ENCODE data around the gene CACNG5.

DNA sequence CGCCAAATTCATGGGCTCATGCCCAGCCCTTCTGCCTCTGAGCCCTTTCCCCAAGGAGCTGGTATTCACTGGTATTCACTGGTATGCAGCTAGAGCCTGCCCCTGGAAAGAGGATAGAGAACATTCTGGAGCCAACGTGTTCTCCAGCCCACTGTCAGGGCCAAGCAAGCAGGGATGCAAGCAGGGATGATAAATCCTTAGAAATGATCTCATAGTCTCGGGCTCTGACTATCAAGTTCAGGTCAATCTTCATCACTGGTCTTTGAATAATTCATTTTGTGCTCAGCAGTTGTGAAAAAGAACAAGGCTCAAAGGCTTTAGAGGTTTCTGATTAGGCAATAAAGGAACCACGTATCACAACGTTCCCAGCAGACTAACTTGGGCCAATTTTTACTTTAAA, 57.3 kb downstream of the CACNG5 start:
- no peak for TF ChIP-seq POLR2A (IDR thresholded peaks at IDR 0.05)
- TF ChIP-seq, protein P1, sequence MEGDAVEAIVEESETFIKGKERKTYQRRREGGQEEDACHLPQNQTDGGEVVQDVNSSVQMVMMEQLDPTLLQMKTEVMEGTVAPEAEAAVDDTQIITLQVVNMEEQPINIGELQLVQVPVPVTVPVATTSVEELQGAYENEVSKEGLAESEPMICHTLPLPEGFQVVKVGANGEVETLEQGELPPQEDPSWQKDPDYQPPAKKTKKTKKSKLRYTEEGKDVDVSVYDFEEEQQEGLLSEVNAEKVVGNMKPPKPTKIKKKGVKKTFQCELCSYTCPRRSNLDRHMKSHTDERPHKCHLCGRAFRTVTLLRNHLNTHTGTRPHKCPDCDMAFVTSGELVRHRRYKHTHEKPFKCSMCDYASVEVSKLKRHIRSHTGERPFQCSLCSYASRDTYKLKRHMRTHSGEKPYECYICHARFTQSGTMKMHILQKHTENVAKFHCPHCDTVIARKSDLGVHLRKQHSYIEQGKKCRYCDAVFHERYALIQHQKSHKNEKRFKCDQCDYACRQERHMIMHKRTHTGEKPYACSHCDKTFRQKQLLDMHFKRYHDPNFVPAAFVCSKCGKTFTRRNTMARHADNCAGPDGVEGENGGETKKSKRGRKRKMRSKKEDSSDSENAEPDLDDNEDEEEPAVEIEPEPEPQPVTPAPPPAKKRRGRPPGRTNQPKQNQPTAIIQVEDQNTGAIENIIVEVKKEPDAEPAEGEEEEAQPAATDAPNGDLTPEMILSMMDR (IDR thresholded peaks at IDR 0.05), result no peak
